ENCODE results near the gene PHF21B. TPM values are rescaled to one million over a fixed set of nuclear protein-coding genes. Genes with fewer than 3 reads are reported as not detected.

Gene PHF21B
- total and polyA plus RNA-seq, 2 of the 8 experiments (the other 6 are each of a cell fraction or from before 2014, with no cell fraction given) = 19.3 to 68.1 TPM

DNA sequence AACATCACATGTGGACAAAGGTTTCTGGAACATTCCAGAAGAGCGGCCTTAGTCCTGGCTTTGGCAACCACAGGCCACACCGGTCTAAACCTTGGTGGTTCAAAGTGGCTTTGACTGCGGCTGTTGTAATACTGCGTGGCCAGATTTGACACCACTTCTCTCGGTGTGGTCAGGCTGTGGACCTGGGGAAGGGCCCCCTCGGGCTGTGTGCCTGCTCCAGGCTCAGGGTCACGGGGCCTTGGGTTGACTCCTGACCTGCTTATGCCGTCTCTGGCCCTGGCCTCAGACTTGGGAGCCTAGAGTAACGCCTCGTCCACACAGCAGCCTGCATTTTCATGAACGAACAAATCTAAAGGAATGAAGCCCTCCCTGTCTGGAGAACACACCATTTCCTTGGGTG, 118.0 kb downstream of the PHF21B start (continued):
- TF ChIP-seq HDAC2 (IDR thresholded peaks at IDR 0.05; ENCODE audit: borderline replicate concordance in 1 of 2, low read depth in 2 of 2, low read length in 2 of 2) (no peak), CTBP2 (IDR thresholded peaks at IDR 0.05; ENCODE audit: borderline replicate concordance, insufficient read depth, insufficient read length, low read length) (no peak), FOSL1 (IDR thresholded peaks at IDR 0.05; ENCODE audit: insufficient read depth, low read depth, low read length) (no peak), PHF8 (conservative IDR thresholded peaks at IDR 0.05; ENCODE audit: low read depth, low read length) (no peak), RNF2 (IDR thresholded peaks at IDR 0.05; ENCODE audit: borderline replicate concordance, low read depth, low read length, missing control alignments, poor library complexity, severe bottlenecking) (no peak), NANOG (IDR thresholded peaks at IDR 0.05; ENCODE audit: insufficient read depth, low read depth, low read length, poor library complexity, severe bottlenecking) (no peak)

Measured in H1 (cell line).